GM23248 (cell line): ENCODE measurements around the gene HBP1. TPM values are rescaled to one million over a fixed set of nuclear protein-coding genes. Genes with fewer than 3 reads are reported as not detected.

Source experiments
- DNase-seq: peaks from one replicate; pipeline ENCODE4 v3.0.0-alpha.2; 2015
- H2AFZ ChIP-seq: fragments of 200-600 bp; sonication (generic); 2 replicates; pipeline ENCODE4 v1.6.1; 2016; ENCODE audit warnings: antibody characterized with exemption
- H3F3A ChIP-seq: fragments of 200-600 bp; sonication (generic); 2 replicates; pipeline ENCODE4 v1.6.1; 2016; ENCODE audit warnings: mild to moderate bottlenecking, antibody characterized with exemption, mixed run types; ENCODE audit not compliant: insufficient read depth
- H3K27ac ChIP-seq: fragments of 200-600 bp; sonication (generic); 2 replicates; pipeline ENCODE4 v1.5.1; 2016; ENCODE audit warnings: mild to moderate bottlenecking
- H3K27me3 ChIP-seq: fragments of 200-600 bp; sonication (generic); replicated peaks from 2 replicates; pipeline ENCODE4 v1.6.1; 2016; ENCODE audit warnings: mild to moderate bottlenecking; ENCODE audit not compliant: insufficient read depth
- H3K36me3 ChIP-seq: fragments of 200-600 bp; sonication (generic); 2 replicates; pipeline ENCODE4 v1.6.1; 2016; ENCODE audit warnings: low read depth, mild to moderate bottlenecking
- H3K4me1 ChIP-seq: fragments of 200-600 bp; sonication (generic); 2 replicates; pipeline ENCODE4 v1.6.1; 2016; ENCODE audit warnings: mild to moderate bottlenecking; ENCODE audit not compliant: insufficient read depth
- H3K4me2 ChIP-seq: fragments of 200-600 bp; sonication (generic); one replicate; pipeline ENCODE4 v1.6.1; 2016; ENCODE audit warnings: mild to moderate bottlenecking; ENCODE audit not compliant: unreplicated experiment
- H3K4me3 ChIP-seq: fragments of 200-600 bp; sonication (generic); 2 replicates; pipeline ENCODE4 v1.5.1; 2016; ENCODE audit warnings: mild to moderate bottlenecking
- H3K79me2 ChIP-seq: fragments of 200-600 bp; sonication (generic); 2 replicates; pipeline ENCODE4 v1.6.1; 2016; ENCODE audit warnings: mild to moderate bottlenecking; ENCODE audit not compliant: insufficient read depth
- H3K9ac ChIP-seq: fragments of 200-600 bp; sonication (generic); 2 replicates; pipeline ENCODE4 v1.6.1; 2016; ENCODE audit warnings: mild to moderate bottlenecking
- H3K9me2 ChIP-seq: fragments of 200-600 bp; sonication (generic); 2 replicates; pipeline ENCODE4 v1.6.1; 2016; ENCODE audit warnings: mixed run types, mild to moderate bottlenecking, moderate library complexity; ENCODE audit not compliant: insufficient read depth
- H3K9me3 ChIP-seq: fragments of 200-600 bp; sonication (generic); one replicate; pipeline ENCODE4 v1.6.1; 2017; ENCODE audit warnings: low read depth
- H4K20me1 ChIP-seq: fragments of 200-600 bp; sonication (generic); 2 replicates; pipeline ENCODE4 v1.6.0; 2016; ENCODE audit not compliant: insufficient read depth
- EZH2 ChIP-seq: fragments of 200-600 bp; sonication (generic); IDR thresholded peaks from 2 replicates; pipeline ENCODE4 v1.6.1; 2018; ENCODE audit warnings: antibody characterized with exemption, mild to moderate bottlenecking; ENCODE audit not compliant: insufficient read depth, poor library complexity, severe bottlenecking
- EZH2phosphoT487 ChIP-seq: fragments of 200-600 bp; sonication (generic); IDR thresholded peaks from 2 replicates; pipeline ENCODE4 v1.6.1; 2018; ENCODE audit warnings: antibody characterized with exemption, moderate library complexity, mild to moderate bottlenecking, low read depth; ENCODE audit not compliant: insufficient read depth
- WGBS, 2 experiments: methylation state at CpG; one replicate each; pipeline ENCODE4 v1.1.6; 2015 to 2017; ENCODE audit warnings: low lambda C conversion rate in 2 of 2, low coverage in 1 of 2; ENCODE audit errors: missing lambda C conversion rate in 2 of 2; 5-methylcytosine and 5-hydroxymethylcytosine counted together
- in situ Hi-C: fragments of 300-500 bp; cut with MboI; formaldehyde crosslinking; loops from 2 replicates; pipeline ENCODE4 v1.15.0; 2020
- polyA plus RNA-seq: library from polyadenylated mRNA; unstranded; fragments of >200 nt; fragmentation: Nextera tagmentation; extraction: Ambion mirVana; gene quantifications from 2 replicates; pipeline ENCODE4 v1.2.1, GENCODE V29; 2016
- total RNA-seq: library from RNA; depleted of rRNA; stranded (reverse); fragments of >200 nt; shearing (Covaris generic); gene quantifications from 2 replicates; pipeline ENCODE4 v1.2.3, GENCODE V29; 2014

Gene HBP1
- total and polyA plus RNA-seq, 2 experiments from 2014 or later, result 75.6 to 87.5 TPM

DNA sequence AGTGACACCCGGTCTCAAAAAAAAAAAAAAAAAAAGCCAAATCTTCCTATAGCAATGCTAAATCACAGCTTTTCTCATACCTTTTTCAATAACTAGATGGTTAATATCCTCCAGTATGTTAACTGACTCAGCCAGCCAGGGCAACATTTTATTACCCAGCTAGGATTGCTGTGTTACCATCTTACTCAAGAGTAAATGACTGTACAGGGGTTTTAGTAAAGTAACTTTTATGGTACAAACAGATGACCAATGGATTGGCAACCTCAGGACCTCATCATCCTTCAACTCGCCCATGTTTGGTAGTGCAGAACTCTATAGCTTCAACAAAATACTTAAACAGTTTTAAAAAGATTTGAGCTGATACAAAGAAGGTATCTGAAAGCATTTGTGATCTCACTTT lies 59.5 kb downstream of the HBP1 start:
- WGBS, 2 experiments, result 91 to 97% methylated on average over 2 of the region's 2 CpGs

DNA sequence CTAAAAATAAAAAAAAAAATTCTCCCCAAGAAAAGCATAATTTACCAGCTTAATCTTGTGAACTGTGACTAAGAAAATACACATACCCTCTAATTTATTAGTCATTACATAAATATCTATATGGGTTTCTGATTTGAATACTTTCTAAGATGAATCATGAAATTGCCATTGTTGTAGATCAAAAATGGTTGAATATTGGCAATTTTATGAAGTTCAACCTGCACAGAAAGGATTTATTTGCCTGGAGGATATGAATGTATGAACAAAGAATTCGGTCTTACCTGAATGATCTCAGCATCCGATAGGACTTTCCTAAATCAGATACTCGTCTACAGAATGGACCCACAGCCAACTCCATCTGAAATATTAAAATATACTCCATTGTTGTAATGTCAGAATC lies 61.5 kb downstream of the HBP1 start:
- H3K9me3 ChIP-seq, result no peaks in the 10 kb centered on the region
- no peak for TF ChIP-seq EZH2phosphoT487
- no peaks in the 10 kb centered on the region for H3K27me3 ChIP-seq
- H3K4me3 ChIP-seq, result no peak overlapping the region
- DNase-seq, result peak; percentile 36
- in situ Hi-C loops, result no loop called here
- no peaks in the 10 kb centered on the region for H3K9me2 ChIP-seq
- no peak overlapping the region for H3K27ac ChIP-seq
- H3F3A ChIP-seq, result 0 out of 2 replicates have a peak, but pooled peaks cover 6% of the 10 kb centered on the region
- H3K4me1 ChIP-seq, result peaks cover 13% of the 10 kb centered on the region
- 92 to 93% methylated on average over 3 of the region's 3 CpGs for WGBS, 2 experiments
- H2AFZ ChIP-seq, result no peak overlapping the region
- H3K79me2 ChIP-seq, result no peaks in the 10 kb centered on the region
- H3K4me2 ChIP-seq, result no peak overlapping the region
- no peak overlapping the region for H3K9ac ChIP-seq
- no peaks in the 10 kb centered on the region for H4K20me1 ChIP-seq
- no peaks in the 10 kb centered on the region for H3K36me3 ChIP-seq

More for the DNA sequence above, 59.5 kb downstream of the HBP1 start:
- Histone ChIP-seq H3K9ac (no peak overlapping the region), H3K9me3 (no peaks in the 10 kb centered on the region), H3K4me3 (no peak overlapping the region), H2AFZ (no peak overlapping the region), H3K9me2 (no peaks in the 10 kb centered on the region), H4K20me1 (no peaks in the 10 kb centered on the region), H3F3A (0 out of 2 replicates have a peak, but pooled peaks cover 6% of the 10 kb centered on the region), H3K27ac (no peak overlapping the region), H3K79me2 (no peaks in the 10 kb centered on the region), H3K4me2 (no peak overlapping the region), H3K4me1 (peaks cover 13% of the 10 kb centered on the region), H3K36me3 (no peaks in the 10 kb centered on the region), H3K27me3 (no peaks in the 10 kb centered on the region)
- in situ Hi-C loops, result no loop called here
- peak; percentile 55 for DNase-seq
- TF ChIP-seq EZH2, result no peak
- no peak for TF ChIP-seq EZH2phosphoT487

DNA sequence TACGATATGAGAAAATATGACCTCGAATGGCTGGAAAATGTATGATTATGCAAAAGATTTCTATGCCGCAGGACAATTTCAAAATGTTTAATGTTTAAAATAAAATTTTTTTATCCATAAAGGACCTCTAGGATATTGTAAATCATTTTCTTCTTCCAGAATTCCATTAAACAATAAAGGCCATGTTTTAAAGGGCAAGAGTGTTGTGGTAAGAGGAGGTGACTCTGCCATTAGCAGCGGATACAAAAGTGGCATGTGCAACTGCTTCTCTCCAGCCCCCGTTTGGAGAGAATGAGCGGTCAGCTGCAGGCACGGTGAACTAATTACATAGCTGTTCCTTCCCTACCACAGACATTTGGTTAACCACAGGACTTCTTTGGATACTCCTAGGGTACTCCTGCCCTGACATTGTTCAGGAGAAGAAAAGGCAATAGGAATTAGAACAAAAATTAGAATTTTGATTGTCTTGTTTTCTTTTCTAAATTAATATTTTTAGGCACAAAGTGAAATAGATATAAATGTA lies 63.8 kb downstream of the HBP1 start:
- Histone ChIP-seq H3K27ac (no peak overlapping the region), H3K9me2 (no peaks in the 10 kb centered on the region), H3K4me2 (no peak overlapping the region)

DNA sequence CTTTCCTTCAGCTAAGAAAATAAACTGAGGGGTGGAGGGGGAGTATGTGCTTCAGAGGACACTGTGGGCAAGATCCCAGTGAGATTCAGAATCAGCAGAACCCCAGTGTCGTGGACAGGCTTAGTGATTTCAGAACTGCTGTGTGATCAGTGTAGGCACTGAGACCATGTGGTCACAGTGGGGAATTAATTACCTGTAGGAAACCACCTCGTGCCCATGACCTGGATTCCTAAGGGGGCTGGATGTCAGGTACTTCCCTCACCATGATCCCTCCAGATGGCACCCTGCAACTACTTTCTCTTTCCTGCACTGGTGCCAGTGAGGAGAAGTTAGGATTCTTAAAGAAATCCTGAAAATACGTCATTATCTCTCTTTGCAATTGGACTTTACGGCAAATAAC lies 64.4 kb downstream of the HBP1 start:
- Histone ChIP-seq H3K4me1 (peaks cover 17% of the 10 kb centered on the region), H4K20me1 (no peaks in the 10 kb centered on the region), H3K36me3 (no peaks in the 10 kb centered on the region), H3K27me3 (no peaks in the 10 kb centered on the region), H3K4me3 (no peak overlapping the region), H3K9me3 (no peaks in the 10 kb centered on the region), H3K9ac (no peak overlapping the region), H3F3A (0 out of 2 replicates have a peak, but pooled peaks cover 6% of the 10 kb centered on the region), H2AFZ (no peak overlapping the region), H3K9me2 (no peaks in the 10 kb centered on the region), H3K27ac (no peak overlapping the region), H3K79me2 (no peaks in the 10 kb centered on the region), H3K4me2 (no peak overlapping the region)
- 75 to 79% methylated on average over 4 of the region's 4 CpGs for WGBS, 2 experiments
- in situ Hi-C loops, result no loop called here
- DNase-seq, result no peak
- TF ChIP-seq EZH2phosphoT487, result no peak
- TF ChIP-seq EZH2, result no peak

More for the DNA sequence above, 63.8 kb downstream of the HBP1 start:
- Histone ChIP-seq H3F3A (0 out of 2 replicates have a peak, but pooled peaks cover 6% of the 10 kb centered on the region), H3K9ac (no peak overlapping the region), H2AFZ (no peak overlapping the region), H3K9me3 (no peaks in the 10 kb centered on the region), H3K36me3 (no peaks in the 10 kb centered on the region), H3K4me1 (peaks cover 17% of the 10 kb centered on the region), H3K4me3 (no peak overlapping the region), H4K20me1 (no peaks in the 10 kb centered on the region), H3K27me3 (no peaks in the 10 kb centered on the region), H3K79me2 (no peaks in the 10 kb centered on the region)
- WGBS, 2 experiments, result 93 to 95% methylated on average over 7 of the region's 7 CpGs
- in situ Hi-C loops, result no loop called here
- TF ChIP-seq EZH2 (no peak), EZH2phosphoT487 (no peak)
- DNase-seq, result no peak
